Chondrocyte (in vitro differentiated cells): ENCODE data around the gene DCP2. TPM values are rescaled to one million over a fixed set of nuclear protein-coding genes. Genes with fewer than 3 reads are reported as not detected.

ENCODE experiments used
- DNase-seq: peaks from one replicate; pipeline ENCODE4 v3.0.0; 2021; ENCODE audit warnings: mixed read lengths, low spot score
- H3K27ac Mint-ChIP-seq: one replicate; pipeline ENCODE4 v1.8.0; 2021; ENCODE audit warnings: mild to moderate bottlenecking, moderate library complexity, mixed read lengths; ENCODE audit not compliant: unreplicated experiment
- H3K27me3 Mint-ChIP-seq: 2 replicates; pipeline ENCODE4 v1.8.0; 2021; ENCODE audit warnings: low read depth, mixed read lengths
- H3K36me3 Mint-ChIP-seq: 2 replicates; pipeline ENCODE4 v1.8.0; 2021; ENCODE audit warnings: low read depth, mixed read lengths
- H3K4me1 Mint-ChIP-seq: 2 replicates; pipeline ENCODE4 v1.8.0; 2021; ENCODE audit warnings: low read depth, mild to moderate bottlenecking, mixed read lengths
- H3K4me3 Mint-ChIP-seq: one replicate; pipeline ENCODE4 v1.8.0; 2021; ENCODE audit warnings: mild to moderate bottlenecking, moderate library complexity, mixed read lengths; ENCODE audit not compliant: unreplicated experiment
- H3K9me3 Mint-ChIP-seq: 2 replicates; pipeline ENCODE4 v1.8.0; 2021; ENCODE audit warnings: low read depth, mixed read lengths
- CTCF ChIP-seq: fragments of 200-600 bp; sonication (generic); IDR thresholded peaks from 2 replicates; pipeline ENCODE4 v1.5.0; 2021; ENCODE audit warnings: antibody characterized with exemption, mild to moderate bottlenecking, moderate library complexity
- total RNA-seq: library from RNA; stranded (reverse); gene quantifications from 3 replicates; pipeline ENCODE4 v1.2.1, GENCODE V29; 2021

The DCP2 gene
- total RNA-seq, 1 donor from 2014 or later = 40.1 TPM

- Mint-ChIP-seq H3K27ac (no peak overlapping the region), H3K9me3 (no peaks in the 10 kb centered on the region), H3K4me3 (no peak overlapping the region), H3K36me3 (no peaks in the 10 kb centered on the region), H3K4me1 (peaks cover 8% of the 10 kb centered on the region), H3K27me3 (no peaks in the 10 kb centered on the region)
- TF ChIP-seq CTCF = no peak
- DNase-seq = no peak
These were observed 8.0 kb upstream of the DCP2 start for GRCh38 chr5:112968411-112969106.

GRCh38 chr5:112971276-112971675 lies 5.3 kb upstream of the DCP2 start:
- peaks cover 7% of the 10 kb centered on the region for H3K4me1 Mint-ChIP-seq
- H3K9me3 Mint-ChIP-seq = no peaks in the 10 kb centered on the region
- no peak for DNase-seq
- no peak for TF ChIP-seq CTCF
- H3K4me3 Mint-ChIP-seq = no peak overlapping the region
- no peaks in the 10 kb centered on the region for H3K36me3 Mint-ChIP-seq
- no peaks in the 10 kb centered on the region for H3K27me3 Mint-ChIP-seq
- H3K27ac Mint-ChIP-seq = no peak overlapping the region

GRCh38 chr5:112973036-112973435 lies 3.6 kb upstream of the DCP2 start:
- DNase-seq = no peak
- no peaks in the 10 kb centered on the region for H3K27me3 Mint-ChIP-seq
- H3K9me3 Mint-ChIP-seq = no peaks in the 10 kb centered on the region
- H3K27ac Mint-ChIP-seq = no peak overlapping the region
- no peak overlapping the region for H3K4me3 Mint-ChIP-seq
- no peaks in the 10 kb centered on the region for H3K36me3 Mint-ChIP-seq
- peaks cover 13% of the 10 kb centered on the region for H3K4me1 Mint-ChIP-seq
- TF ChIP-seq CTCF = no peak

GRCh38 chr5:112973904-112974303 lies 2.7 kb upstream of the DCP2 start:
- no peak for TF ChIP-seq CTCF
- Mint-ChIP-seq H3K4me1 (peaks cover 22% of the 10 kb centered on the region), H3K4me3 (no peak overlapping the region), H3K27ac (no peak overlapping the region), H3K27me3 (no peaks in the 10 kb centered on the region), H3K36me3 (no peaks in the 10 kb centered on the region), H3K9me3 (no peaks in the 10 kb centered on the region)
- DNase-seq = no peak

- no peak for TF ChIP-seq CTCF
- Mint-ChIP-seq H3K27me3 (no peaks in the 10 kb centered on the region), H3K27ac (no peak overlapping the region), H3K36me3 (no peaks in the 10 kb centered on the region), H3K9me3 (no peaks in the 10 kb centered on the region), H3K4me1 (peaks cover 31% of the 10 kb centered on the region), H3K4me3 (no peak overlapping the region)
- no peak for DNase-seq
These were observed 1.7 kb upstream of the DCP2 start for GRCh38 chr5:112974901-112975300.
